Activated CD8-positive, alpha-beta memory T cell treated with anti-CD3 and anti-CD28 coated beads for 24 hours (primary cell): ENCODE data around the gene CX3CR1.

ENCODE experiments used
- DNase-seq: peaks from one replicate; pipeline ENCODE4 v3.0.0-alpha.2; 2020

The CX3CR1 gene

GRCh38 chr3:39290255-39290654 is 10.4 kb upstream of the CX3CR1 start:
- DNase-seq: no peak

GRCh38 chr3:39289107-39289506 is 9.3 kb upstream of the CX3CR1 start:
- no peak for DNase-seq

GRCh38 chr3:39288300-39288808 is 8.5 kb upstream of the CX3CR1 start:
- DNase-seq: peak; percentile 88

- DNase-seq: no peak
Measured at GRCh38 chr3:39287216-39288164, 7.7 kb upstream of the CX3CR1 start.

GRCh38 chr3:39286771-39287170 is 6.9 kb upstream of the CX3CR1 start:
- no peak for DNase-seq

GRCh38 chr3:39285332-39285731 is 5.5 kb upstream of the CX3CR1 start:
- DNase-seq: no peak

GRCh38 chr3:39284457-39284881 is 4.6 kb upstream of the CX3CR1 start:
- DNase-seq: no peak

GRCh38 chr3:39282057-39282456 is 2.2 kb upstream of the CX3CR1 start:
- no peak for DNase-seq

GRCh38 chr3:39281533-39281932 is 1.7 kb upstream of the CX3CR1 start:
- DNase-seq: peak; percentile 47

- DNase-seq: peak; percentile 42
Measured at GRCh38 chr3:39280571-39280970, 735 bp upstream of the CX3CR1 start.

GRCh38 chr3:39278616-39278935 is 1.3 kb downstream of the CX3CR1 start:
- DNase-seq: peak; percentile 19

GRCh38 chr3:39277893-39278615 is 1.8 kb downstream of the CX3CR1 start:
- DNase-seq: peak; percentile 40

GRCh38 chr3:39276746-39277145 is 3.1 kb downstream of the CX3CR1 start:
- DNase-seq: no peak

GRCh38 chr3:39275963-39276593 is 3.8 kb downstream of the CX3CR1 start:
- DNase-seq: peak; percentile 9

- no peak for DNase-seq
Measured at GRCh38 chr3:39275052-39275451, 4.8 kb downstream of the CX3CR1 start.

- no peak for DNase-seq
Measured at GRCh38 chr3:39273119-39273518, 6.7 kb downstream of the CX3CR1 start.

- DNase-seq: no peak
Measured at GRCh38 chr3:39272191-39272590, 7.6 kb downstream of the CX3CR1 start.

- peak; percentile 33 for DNase-seq
Measured at GRCh38 chr3:39271363-39271914, 8.4 kb downstream of the CX3CR1 start.

GRCh38 chr3:39269528-39269927 is 10.3 kb downstream of the CX3CR1 start:
- peak; percentile 48 for DNase-seq

- DNase-seq: peak; percentile 53
Measured at GRCh38 chr3:39268549-39268900, 11.3 kb downstream of the CX3CR1 start.

GRCh38 chr3:39267631-39268548 is 11.9 kb downstream of the CX3CR1 start:
- DNase-seq: peak; percentile 86

- DNase-seq: no peak
Measured at GRCh38 chr3:39264053-39264452, 15.8 kb downstream of the CX3CR1 start.
